Mucosa of stomach (tissue), 1 donor: ENCODE results near the gene CTAG1B.
"Not testable (repeated sequence)": the region's sequence is repeated elsewhere in the genome, so short reads cannot be mapped to it uniquely, and the experiment has no call there.

Source experiments
- H3K27me3 ChIP-seq: one replicate; pipeline ENCODE4 v1.7.0; 2013; ENCODE audit warnings: mild to moderate bottlenecking, low read length; ENCODE audit not compliant: control insufficient read depth, insufficient read depth
- H3K36me3 ChIP-seq: one replicate; pipeline ENCODE4 v1.7.0; 2013; ENCODE audit warnings: low read length; ENCODE audit not compliant: control insufficient read depth, insufficient read depth
- H3K4me1 ChIP-seq: one replicate; pipeline ENCODE4 v1.7.0; 2013; ENCODE audit warnings: mild to moderate bottlenecking, low read length; ENCODE audit not compliant: control insufficient read depth, insufficient read depth
- H3K4me3 ChIP-seq: one replicate; pipeline ENCODE4 v1.7.0; 2013; ENCODE audit warnings: low read length
- H3K9ac ChIP-seq: one replicate; pipeline ENCODE4 v1.7.0; 2013; ENCODE audit warnings: mild to moderate bottlenecking, low read length, moderate library complexity
- H3K9me3 ChIP-seq: one replicate; pipeline ENCODE4 v1.7.0; 2013; ENCODE audit warnings: mild to moderate bottlenecking, low read length, moderate library complexity; ENCODE audit not compliant: control insufficient read depth
- donor health status: Pancreatic carcinoma.

CTAG1B gene

DNA sequence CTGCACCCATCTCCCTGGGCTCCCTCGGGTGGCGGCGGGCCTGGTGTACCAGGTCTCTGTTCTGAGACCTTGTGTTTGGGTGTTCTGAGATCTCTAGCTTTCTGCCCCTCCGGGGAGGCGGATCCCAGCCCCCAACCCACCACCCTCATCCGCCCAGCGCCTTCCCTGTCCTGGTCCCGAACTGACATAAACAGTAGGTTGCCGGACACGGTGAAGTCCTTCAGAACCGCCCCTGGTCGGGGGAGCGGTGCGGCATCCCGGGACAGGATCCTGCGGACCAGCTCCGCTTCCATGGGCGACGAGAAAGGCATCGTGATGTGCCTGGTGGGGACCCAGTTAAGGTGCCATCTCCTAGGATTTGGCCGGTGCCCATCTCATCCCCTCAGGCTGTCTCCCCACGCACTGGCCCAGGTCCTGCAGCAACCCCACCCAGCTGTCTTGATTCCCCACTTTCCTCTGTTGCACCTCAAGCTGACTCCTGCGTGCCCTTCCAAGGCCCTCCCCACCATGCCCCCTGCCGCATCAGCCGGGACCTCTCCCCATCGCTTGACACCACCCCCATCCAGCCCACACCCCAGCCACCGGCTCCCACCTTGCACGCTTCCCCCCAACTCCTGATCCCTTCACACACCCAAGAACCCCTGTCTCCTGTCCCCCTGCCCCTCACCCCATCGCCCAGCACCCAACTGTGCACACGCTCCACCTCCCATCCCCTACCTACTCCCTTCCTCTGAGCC is 33.4 kb upstream of the CTAG1B start:
- Histone ChIP-seq H3K4me1 (no peaks in the 10 kb centered on the region), H3K27me3 (no peaks in the 10 kb centered on the region), H3K9ac (no peak overlapping the region), H3K36me3 (no peaks in the 10 kb centered on the region), H3K9me3 (no peaks in the 10 kb centered on the region), H3K4me3 (no peak overlapping the region)

DNA sequence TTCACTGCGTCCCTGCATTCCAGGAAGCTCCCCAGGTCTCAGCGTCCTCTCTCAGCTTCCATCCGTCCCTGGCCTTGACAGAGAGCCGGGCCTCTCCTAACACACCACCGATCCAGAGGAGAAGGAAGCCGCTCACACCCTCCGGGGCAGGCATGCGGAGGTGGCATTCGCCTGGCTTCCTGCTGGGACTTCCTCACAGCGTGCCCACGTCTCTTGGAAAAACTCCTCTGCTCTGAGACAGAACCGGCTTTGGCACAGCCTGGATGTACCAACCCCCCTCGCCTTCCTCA is 31.1 kb upstream of the CTAG1B start:
- H3K4me1 ChIP-seq: no peaks in the 10 kb centered on the region
- no peak overlapping the region for H3K4me3 ChIP-seq
- H3K36me3 ChIP-seq: no peaks in the 10 kb centered on the region
- H3K27me3 ChIP-seq: no peaks in the 10 kb centered on the region
- H3K9ac ChIP-seq: no peak overlapping the region
- no peaks in the 10 kb centered on the region for H3K9me3 ChIP-seq

GRCh38 chrX:154649503-154650220 is 30.6 kb upstream of the CTAG1B start:
- Histone ChIP-seq H3K4me3 (no peak overlapping the region), H3K9ac (no peak overlapping the region), H3K4me1 (no peaks in the 10 kb centered on the region), H3K36me3 (no peaks in the 10 kb centered on the region), H3K9me3 (no peaks in the 10 kb centered on the region), H3K27me3 (no peaks in the 10 kb centered on the region)

DNA sequence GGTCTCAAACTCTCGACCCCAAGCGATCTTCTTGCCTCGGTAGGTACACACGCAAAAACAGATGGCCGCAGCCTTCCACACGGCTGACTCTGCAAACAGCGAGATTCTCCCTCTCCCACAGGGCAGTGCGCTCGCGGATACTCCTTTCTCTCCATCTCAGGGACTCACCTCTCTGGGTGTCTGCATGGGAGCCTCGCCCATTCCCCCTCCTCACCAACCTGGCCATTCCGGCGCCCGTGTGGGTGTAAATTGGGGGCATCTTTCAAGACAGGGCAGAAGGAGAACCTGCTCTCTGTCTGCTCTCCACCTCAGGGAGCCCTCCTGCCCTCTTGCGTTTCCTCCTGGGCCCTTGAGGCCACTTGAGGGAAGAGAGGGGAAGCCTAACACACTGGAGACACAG is 29.8 kb upstream of the CTAG1B start:
- Histone ChIP-seq H3K27me3 (no peaks in the 10 kb centered on the region), H3K4me1 (no peaks in the 10 kb centered on the region), H3K36me3 (no peaks in the 10 kb centered on the region), H3K9me3 (no peaks in the 10 kb centered on the region), H3K9ac (no peak overlapping the region), H3K4me3 (no peak overlapping the region)

- H3K36me3 ChIP-seq, H3K4me1 ChIP-seq, H3K27me3 ChIP-seq, H3K9me3 ChIP-seq, H3K9ac ChIP-seq, H3K4me3 ChIP-seq: not testable (repeated sequence)
Observed at GRCh38 chrX:154645745-154646378, 26.8 kb upstream of the CTAG1B start.

GRCh38 chrX:154643708-154644107 is 24.6 kb upstream of the CTAG1B start:
- H3K9ac ChIP-seq, H3K27me3 ChIP-seq, H3K9me3 ChIP-seq, H3K4me1 ChIP-seq, H3K36me3 ChIP-seq, H3K4me3 ChIP-seq: not testable (repeated sequence)

GRCh38 chrX:154641740-154642139 is 22.7 kb upstream of the CTAG1B start:
- H3K36me3 ChIP-seq, H3K4me3 ChIP-seq, H3K9ac ChIP-seq, H3K27me3 ChIP-seq, H3K4me1 ChIP-seq, H3K9me3 ChIP-seq: not testable (repeated sequence)

GRCh38 chrX:154633661-154634060 is 14.6 kb upstream of the CTAG1B start:
- H3K4me3 ChIP-seq, H3K4me1 ChIP-seq, H3K9me3 ChIP-seq, H3K9ac ChIP-seq, H3K27me3 ChIP-seq, H3K36me3 ChIP-seq: not testable (repeated sequence)

- not testable (repeated sequence) for H3K4me1 ChIP-seq, H3K9ac ChIP-seq, H3K4me3 ChIP-seq, H3K36me3 ChIP-seq, H3K27me3 ChIP-seq, H3K9me3 ChIP-seq
Observed at GRCh38 chrX:154630949-154631348, 11.9 kb upstream of the CTAG1B start.

GRCh38 chrX:154628960-154629359 is 9.9 kb upstream of the CTAG1B start:
- H3K9ac ChIP-seq, H3K36me3 ChIP-seq, H3K4me1 ChIP-seq, H3K27me3 ChIP-seq, H3K4me3 ChIP-seq, H3K9me3 ChIP-seq: not testable (repeated sequence)

GRCh38 chrX:154620767-154621414 is 1.8 kb upstream of the CTAG1B start:
- not testable (repeated sequence) for H3K9ac ChIP-seq, H3K4me1 ChIP-seq, H3K36me3 ChIP-seq, H3K9me3 ChIP-seq, H3K4me3 ChIP-seq, H3K27me3 ChIP-seq

- H3K4me1 ChIP-seq, H3K36me3 ChIP-seq, H3K27me3 ChIP-seq, H3K9me3 ChIP-seq, H3K9ac ChIP-seq, H3K4me3 ChIP-seq: not testable (repeated sequence)
Observed at GRCh38 chrX:154613586-154613985, 5.5 kb downstream of the CTAG1B start.
